Panc1 (cell line): ENCODE measurements around the gene TTR. TPM values are rescaled to one million over a fixed set of nuclear protein-coding genes. Genes with fewer than 3 reads are reported as not detected.

Source experiments
- ATAC-seq: fragments of 200-7000 bp; cut with Tn5 transposase; 2 replicates; pipeline ENCODE4 v1.9.1; 2020; ENCODE audit warnings: mild to moderate bottlenecking, moderate library complexity
- BruUV-seq: library from RNA; stranded (reverse); fragments of 400-500 nt; replicated peaks from 2 replicates; lab custom pipeline; 2021; lab: Mats Ljungman, UMichigan
- CTCF ChIA-PET: fragments of 300-600 bp; sonication (Branson Sonifier 250); formaldehyde crosslinking; loops from one replicate; lab custom pipeline; 2022; ENCODE audit warnings: antibody characterized with exemption; lab: Charles Lee
- POLR2A ChIA-PET: fragments of 300-600 bp; sonication (Branson Sonifier 250); formaldehyde crosslinking; loops from one replicate; lab custom pipeline; 2022; ENCODE audit warnings: antibody characterized with exemption; lab: Charles Lee
- DNase-seq: peaks from one replicate; pipeline ENCODE4 v3.0.0-alpha.2; 2010; ENCODE audit warnings: low read depth, low spot score
- H3K27ac ChIP-seq: 2 replicates; pipeline ENCODE4 v1.5.1; 2011; ENCODE audit warnings: mild to moderate bottlenecking, low read length, inconsistent platforms
- H3K27me3 ChIP-seq: fragments of 200-500 bp; sonication (Bioruptor generic); 2 replicates; pipeline ENCODE4 v1.6.0; 2014; ENCODE audit warnings: low read length, inconsistent platforms; ENCODE audit not compliant: control insufficient read depth, insufficient read depth
- H3K36me3 ChIP-seq: fragments of 200-500 bp; sonication (Bioruptor generic); 2 replicates; pipeline ENCODE4 v1.5.1; 2014; ENCODE audit warnings: inconsistent platforms, mild to moderate bottlenecking, low read length, moderate library complexity; ENCODE audit not compliant: control insufficient read depth, insufficient read depth
- H3K4me1 ChIP-seq: 2 replicates; pipeline ENCODE4 v1.5.1; 2011; ENCODE audit warnings: inconsistent platforms, mild to moderate bottlenecking, low read length, moderate library complexity; ENCODE audit not compliant: control insufficient read depth, insufficient read depth
- H3K4me3 ChIP-seq, 2 experiments: 2 replicates each; pipeline ENCODE4 v1.5.1; 2011 to 2012; ENCODE audit warnings: low read depth in 2 of 2, low read length in 2 of 2, mild to moderate bottlenecking in 2 of 2, inconsistent platforms in 1 of 2, moderate library complexity in 1 of 2
- H3K9me3 ChIP-seq: fragments of 200-500 bp; sonication (Bioruptor generic); 2 replicates; pipeline ENCODE4 v1.5.1; 2014; ENCODE audit warnings: low read depth, mild to moderate bottlenecking, inconsistent platforms, low read length, moderate library complexity; ENCODE audit not compliant: control insufficient read depth, insufficient read depth
- CTCF ChIP-seq: fragments of 450-650 bp; IDR thresholded peaks from 2 replicates; pipeline ENCODE4 v1.5.1; 2017; ENCODE audit warnings: mild to moderate bottlenecking
- POLR2AphosphoS5 ChIP-seq: IDR thresholded peaks from 2 replicates; pipeline ENCODE4 v1.6.1; 2012; ENCODE audit warnings: mild to moderate bottlenecking, low read depth, low read length, moderate library complexity
- REST ChIP-seq, 2 experiments: IDR thresholded peaks; 2 replicates each; pipeline ENCODE4 v1.6.1; 2011 to 2012; ENCODE audit warnings: low read depth in 2 of 2, control low read depth in 1 of 2, low read length in 1 of 2, mild to moderate bottlenecking in 1 of 2, moderate library complexity in 1 of 2; ENCODE audit not compliant: insufficient read depth in 1 of 2
- SIN3A ChIP-seq: IDR thresholded peaks from 2 replicates; pipeline ENCODE4 v1.6.1; 2012; ENCODE audit warnings: low read depth, mild to moderate bottlenecking, low read length, moderate library complexity, borderline replicate concordance; ENCODE audit not compliant: insufficient read depth
- TCF7L2 ChIP-seq: IDR thresholded peaks from 2 replicates; pipeline ENCODE4 v1.6.1; 2011; ENCODE audit warnings: mild to moderate bottlenecking, low read depth, low read length, inconsistent platforms
- in situ Hi-C: cut with HindIII; loops from 2 replicates; pipeline ENCODE4 v1.10.0; 2016; ENCODE audit warnings: low sequenced_read_pairs, low pct_unique_long_range_greater_than_20kb
- intact Hi-C: fragments of 100-400 bp; cut with micrococcal nuclease; formaldehyde crosslinking; loops from one replicate; pipeline ENCODE4 v1.10.0; 2022; ENCODE audit not compliant: unreplicated experiment
- total RNA-seq: library from RNA; stranded (reverse); gene quantifications from one replicate; pipeline ENCODE4 v1.2.1, GENCODE V29; 2021; ENCODE audit not compliant: unreplicated experiment

The TTR gene
- total RNA-seq, 1 experiment from 2014 or later = 1.0 TPM

- Histone ChIP-seq H3K27me3 (no peaks in the 10 kb centered on the region; the same call in 1 of the 2 replicates), H3K4me1 (no peaks in the 10 kb centered on the region), H3K9me3 (no peaks in the 10 kb centered on the region), H3K27ac (no peak overlapping the region), H3K36me3 (no peaks in the 10 kb centered on the region), H3K4me3 (no peak overlapping the region)
- ATAC-seq (no peak), DNase-seq (no peak)
- ChIA-PET POLR2A (no interaction called here), CTCF (no interaction called here)
- no TSS peak for BruUV-seq
- intact Hi-C loops = no loop called here
- in situ Hi-C loops = no loop called here
- TF ChIP-seq POLR2AphosphoS5 (no peak), TCF7L2 (no peak), CTCF (no peak), REST (IDR thresholded peaks at IDR 0.05; ENCODE audit: insufficient read depth in 1 of 2, low read depth in 2 of 2, low read length in 1 of 2) (no peak), SIN3A (no peak)
Measured at GRCh38 chr18:31591113-31591512, 564 bp upstream of the TTR start.

- intact Hi-C loops (no loop called here), in situ Hi-C loops (no loop called here)
- Histone ChIP-seq H3K4me3 (no peak overlapping the region), H3K36me3 (no peaks in the 10 kb centered on the region), H3K27ac (no peak overlapping the region), H3K27me3 (no peaks in the 10 kb centered on the region; the same call in 1 of the 2 replicates), H3K9me3 (no peaks in the 10 kb centered on the region), H3K4me1 (no peaks in the 10 kb centered on the region)
- ATAC-seq (no peak), DNase-seq (no peak)
- ChIA-PET POLR2A (no interaction called here), CTCF (no interaction called here)
- TF ChIP-seq TCF7L2 (no peak), SIN3A (no peak), REST (IDR thresholded peaks at IDR 0.05; ENCODE audit: insufficient read depth in 1 of 2, low read depth in 2 of 2, low read length in 1 of 2) (no peak), POLR2AphosphoS5 (no peak), CTCF (no peak)
- no TSS peak for BruUV-seq
Measured at GRCh38 chr18:31592506-31593157, 955 bp downstream of the TTR start.
